HG03045 (cell line): ENCODE measurements around the gene SMAD1.
"Not testable (repeated sequence)": the region's sequence is repeated elsewhere in the genome, so short reads cannot be mapped to it uniquely, and the experiment has no call there.

Experiments
- ATAC-seq: cut with Tn5 transposase; IDR thresholded peaks from one replicate; pipeline ENCODE4 v1.9.1; 2021; ENCODE audit warnings: mild to moderate bottlenecking, moderate library complexity; ENCODE audit not compliant: unreplicated experiment

The SMAD1 gene

GRCh38 chr4:145525291-145525740 is 43.7 kb downstream of the SMAD1 start:
- no peak for ATAC-seq

- ATAC-seq = no peak
Measured at GRCh38 chr4:145527773-145528172, 46.1 kb downstream of the SMAD1 start.

GRCh38 chr4:145528601-145529000 is 46.9 kb downstream of the SMAD1 start:
- no peak for ATAC-seq

- ATAC-seq = peak; percentile 53
Measured at GRCh38 chr4:145530189-145530588, 48.5 kb downstream of the SMAD1 start.

- ATAC-seq = no peak
Measured at GRCh38 chr4:145530662-145531061, 49.0 kb downstream of the SMAD1 start.

- ATAC-seq = no peak
Measured at GRCh38 chr4:145531223-145531622, 49.6 kb downstream of the SMAD1 start.

- no peak for ATAC-seq
Measured at GRCh38 chr4:145531859-145532258, 50.2 kb downstream of the SMAD1 start.

- ATAC-seq = no peak
Measured at GRCh38 chr4:145533001-145533400, 51.3 kb downstream of the SMAD1 start.

GRCh38 chr4:145533415-145533814 is 51.8 kb downstream of the SMAD1 start:
- not testable (repeated sequence) for ATAC-seq

GRCh38 chr4:145533961-145534360 is 52.3 kb downstream of the SMAD1 start:
- no peak for ATAC-seq

- no peak for ATAC-seq
Measured at GRCh38 chr4:145535202-145535601, 53.5 kb downstream of the SMAD1 start.

- ATAC-seq = no peak
Measured at GRCh38 chr4:145536044-145536443, 54.4 kb downstream of the SMAD1 start.

GRCh38 chr4:145538596-145538995 is 56.9 kb downstream of the SMAD1 start:
- ATAC-seq = no peak

- no peak for ATAC-seq
Measured at GRCh38 chr4:145539671-145540070, 58.0 kb downstream of the SMAD1 start.

GRCh38 chr4:145540235-145540634 is 58.6 kb downstream of the SMAD1 start:
- no peak for ATAC-seq

GRCh38 chr4:145541346-145541745 is 59.7 kb downstream of the SMAD1 start:
- no peak for ATAC-seq

- ATAC-seq = no peak
Measured at GRCh38 chr4:145545031-145545430, 63.4 kb downstream of the SMAD1 start.

GRCh38 chr4:145545538-145546174 is 64.0 kb downstream of the SMAD1 start:
- ATAC-seq = peak; percentile 62

- peak; percentile 33 for ATAC-seq
Measured at GRCh38 chr4:145546175-145546915, 64.7 kb downstream of the SMAD1 start.

GRCh38 chr4:145551660-145552059 is 70.0 kb downstream of the SMAD1 start:
- ATAC-seq = no peak

GRCh38 chr4:145552181-145552822 is 70.6 kb downstream of the SMAD1 start:
- peak; percentile 70 for ATAC-seq

GRCh38 chr4:145553375-145553774 is 71.7 kb downstream of the SMAD1 start:
- no peak for ATAC-seq
